ENCODE results near the gene LGI1. TPM values are rescaled to one million over a fixed set of nuclear protein-coding genes. Genes with fewer than 3 reads are reported as not detected.
A peak's percentile ranks its signal among the peaks of the same experiment; 100 is the strongest.

Gene LGI1
- total RNA-seq, 1 donor from 2014 or later, result not detected

- no peak for ATAC-seq (ENCODE audit: low read depth)
- Mint-ChIP-seq H3K4me1 (no peaks in the 10 kb centered on the region), H3K9me3 (no peaks in the 10 kb centered on the region), H3K4me3 (no peak overlapping the region), H3K27ac (no peak overlapping the region), H3K36me3 (ENCODE audit: low read depth) (no peaks in the 10 kb centered on the region), H3K27me3 (peaks cover 26% of the 10 kb centered on the region)
- TF ChIP-seq CTCF (IDR thresholded peaks at IDR 0.05), result no peak
- intact Hi-C loops (cut with micrococcal nuclease), result no loop called here
- ChIA-PET CTCF (interaction anchor here (1.6 kb wide), 1 partner anchor 16 kb away, joined by 4 read pairs; no protein-coding TSS in a partner anchor), POLR2A (no interaction called here)
- no peak for DNase-seq
Measured at GRCh38 chr10:93812659-93813338, 55.1 kb downstream of the LGI1 start.

- Mint-ChIP-seq H3K4me1 (no peaks in the 10 kb centered on the region), H3K27me3 (peaks cover 31% of the 10 kb centered on the region), H3K4me3 (no peak overlapping the region), H3K27ac (no peak overlapping the region), H3K36me3 (ENCODE audit: low read depth) (no peaks in the 10 kb centered on the region), H3K9me3 (no peaks in the 10 kb centered on the region)
- POLR2A ChIA-PET, result no interaction called here
- DNase-seq, result no peak
- CTCF ChIA-PET, result interaction anchor here (1.0 to 2.7 kb wide), 4 partner anchors 15 to 259 kb away, joined by 3 to 12 read pairs (median 4); partner anchors contain the start of gene FRA10AC1
- TF ChIP-seq CTCF (IDR thresholded peaks at IDR 0.05), result no peak
- intact Hi-C loops (cut with micrococcal nuclease), result no loop called here
- peak; percentile 67 for ATAC-seq (ENCODE audit: low read depth)
Measured at GRCh38 chr10:93813507-93814465, 56.0 kb downstream of the LGI1 start.

GRCh38 chr10:93815304-93816096 is 57.8 kb downstream of the LGI1 start:
- no peak overlapping the region for H3K27ac Mint-ChIP-seq
- TF ChIP-seq CTCF (IDR thresholded peaks at IDR 0.05), result no peak
- H3K9me3 Mint-ChIP-seq, result peaks cover 2% of the 10 kb centered on the region
- intact Hi-C loops (cut with micrococcal nuclease), result loop anchor here (1.0 kb wide), 3 partner anchors 113 to 439 kb away; partner anchors contain the start of gene FRA10AC1
- DNase-seq (no peak), ATAC-seq (ENCODE audit: low read depth) (no peak)
- H3K4me1 Mint-ChIP-seq, result no peaks in the 10 kb centered on the region
- POLR2A ChIA-PET, result interaction anchor here (0.6 to 1.8 kb wide), 2 partner anchors 84 to 113 kb away, joined by 3 to 7 read pairs; partner anchors contain the start of gene FRA10AC1
- no peaks in the 10 kb centered on the region for H3K36me3 Mint-ChIP-seq (ENCODE audit: low read depth)
- CTCF ChIA-PET, result interaction anchor here (0.6 to 2.7 kb wide), 15 partner anchors 8 to 440 kb away, joined by 3 to 21 read pairs (median 4); partner anchors contain the start of gene FRA10AC1
- H3K4me3 Mint-ChIP-seq, result no peak overlapping the region
- peaks cover 37% of the 10 kb centered on the region for H3K27me3 Mint-ChIP-seq

- Mint-ChIP-seq H3K4me1 (no peaks in the 10 kb centered on the region), H3K27ac (no peak overlapping the region), H3K4me3 (no peak overlapping the region), H3K9me3 (peaks cover 3% of the 10 kb centered on the region), H3K27me3 (peaks cover 38% of the 10 kb centered on the region), H3K36me3 (ENCODE audit: low read depth) (no peaks in the 10 kb centered on the region)
- ChIA-PET CTCF (interaction anchor here (0.6 to 2.7 kb wide), 15 partner anchors 8 to 440 kb away, joined by 3 to 21 read pairs (median 4); partner anchors contain the start of gene FRA10AC1), POLR2A (interaction anchor here (0.6 to 1.8 kb wide), 2 partner anchors 84 to 114 kb away, joined by 3 to 7 read pairs; partner anchors contain the start of gene FRA10AC1)
- intact Hi-C loops (cut with micrococcal nuclease), result loop anchor here (1.0 kb wide), 3 partner anchors 114 to 440 kb away; partner anchors contain the start of gene FRA10AC1
- ATAC-seq (ENCODE audit: low read depth) (peak; percentile 45), DNase-seq (no peak)
- no peak for TF ChIP-seq CTCF (IDR thresholded peaks at IDR 0.05)
Measured at GRCh38 chr10:93816123-93816747, 58.5 kb downstream of the LGI1 start.
